ENCODE results near the gene RASIP1.

DNA sequence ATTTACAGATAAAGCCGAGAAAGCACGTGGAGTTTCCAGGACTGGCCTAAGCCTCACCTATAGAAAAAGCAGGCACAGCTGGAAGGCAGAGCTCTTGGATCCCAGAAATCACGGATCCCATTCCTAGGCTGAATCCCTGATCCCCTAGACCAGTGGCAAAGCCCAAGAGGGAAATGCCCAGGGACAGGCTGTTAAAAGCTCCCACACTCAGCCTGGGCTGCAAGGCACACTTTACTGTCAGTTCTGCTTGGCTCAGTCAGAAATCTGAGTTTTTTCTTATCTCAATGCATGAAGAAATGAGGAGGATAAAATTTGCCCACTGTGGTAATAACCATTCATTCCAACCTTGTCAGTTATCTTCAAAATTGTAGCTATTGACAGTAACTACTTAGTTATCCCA is 52.6 kb downstream of the RASIP1 start:
- TF ChIP-seq SMC3 (IDR thresholded peaks at IDR 0.05) (no peak), RAD21 (conservative IDR thresholded peaks at IDR 0.05 in 1 of 2, IDR thresholded peaks at IDR 0.05 in 1 of 2) (no peak)
